OCI-LY3 (cell line): ENCODE results near the gene ENTPD2.

ENCODE experiments used
- EZH2phosphoT487 ChIP-seq: fragments of 200-600 bp; shearing (Covaris generic); IDR thresholded peaks from 2 replicates; pipeline ENCODE4 v1.6.1; 2018; ENCODE audit warnings: antibody characterized with exemption, mixed run types, low read depth
- TF ChIP-seq, protein P1 (sequence below): fragments of 200-600, 300-600 bp; sonication (generic); IDR thresholded peaks from 2 replicates; pipeline ENCODE4 v1.5.1; 2014; ENCODE audit warnings: antibody characterized with exemption, low read length, low read depth

DNA sequence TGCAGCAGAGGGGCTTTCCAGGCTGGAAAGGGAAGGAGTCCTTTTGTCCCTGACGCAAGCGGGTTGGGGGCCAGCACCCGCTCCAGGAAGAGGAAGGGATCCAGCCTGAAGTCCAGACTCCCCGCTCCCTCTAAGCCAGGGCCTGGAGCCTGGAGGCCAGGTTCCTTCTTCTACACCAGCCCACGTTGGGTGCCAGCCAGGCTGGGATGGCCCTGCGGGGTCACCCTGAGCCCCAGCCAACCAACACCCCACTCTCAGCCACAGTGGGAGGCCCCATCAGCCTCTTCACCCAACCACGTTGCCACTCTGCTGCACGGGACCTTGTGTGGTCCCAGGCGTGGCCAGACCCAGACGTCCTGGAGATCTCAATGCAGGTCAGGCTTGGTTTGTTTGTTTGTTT is 21.0 kb downstream of the ENTPD2 start:
- TF ChIP-seq, protein P1, sequence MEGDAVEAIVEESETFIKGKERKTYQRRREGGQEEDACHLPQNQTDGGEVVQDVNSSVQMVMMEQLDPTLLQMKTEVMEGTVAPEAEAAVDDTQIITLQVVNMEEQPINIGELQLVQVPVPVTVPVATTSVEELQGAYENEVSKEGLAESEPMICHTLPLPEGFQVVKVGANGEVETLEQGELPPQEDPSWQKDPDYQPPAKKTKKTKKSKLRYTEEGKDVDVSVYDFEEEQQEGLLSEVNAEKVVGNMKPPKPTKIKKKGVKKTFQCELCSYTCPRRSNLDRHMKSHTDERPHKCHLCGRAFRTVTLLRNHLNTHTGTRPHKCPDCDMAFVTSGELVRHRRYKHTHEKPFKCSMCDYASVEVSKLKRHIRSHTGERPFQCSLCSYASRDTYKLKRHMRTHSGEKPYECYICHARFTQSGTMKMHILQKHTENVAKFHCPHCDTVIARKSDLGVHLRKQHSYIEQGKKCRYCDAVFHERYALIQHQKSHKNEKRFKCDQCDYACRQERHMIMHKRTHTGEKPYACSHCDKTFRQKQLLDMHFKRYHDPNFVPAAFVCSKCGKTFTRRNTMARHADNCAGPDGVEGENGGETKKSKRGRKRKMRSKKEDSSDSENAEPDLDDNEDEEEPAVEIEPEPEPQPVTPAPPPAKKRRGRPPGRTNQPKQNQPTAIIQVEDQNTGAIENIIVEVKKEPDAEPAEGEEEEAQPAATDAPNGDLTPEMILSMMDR, result no peak
- no peak for TF ChIP-seq EZH2phosphoT487
